NCI-H1092 treated with DMSO at 0.1 percent for 48 hours (cell line): Measurements from ENCODE around the gene IFITM5.
"Not testable (repeated sequence)": the region's sequence is repeated elsewhere in the genome, so short reads cannot be mapped to it uniquely, and the experiment has no call there.

Source experiments
- DNase-seq: peaks from one replicate; lab custom pipeline; 2025; lab: John Stamatoyannopoulos, UW

IFITM5 gene

GRCh38 chr11:299081-299891 lies at the start of gene IFITM5:
IFITM5 (minus strand) TSS chr11:299526; CDS start chr11:299490, 36 bp downstream.
- no peak for DNase-seq

GRCh38 chr11:346529-346928 lies 47.2 kb upstream of the IFITM5 start:
- DNase-seq, result no peak

GRCh38 chr11:344836-345578 lies 45.7 kb upstream of the IFITM5 start:
- no peak for DNase-seq

GRCh38 chr11:342328-342727 lies 43.0 kb upstream of the IFITM5 start:
- DNase-seq, result no peak

GRCh38 chr11:340539-341512 lies 41.5 kb upstream of the IFITM5 start:
- no peak for DNase-seq

GRCh38 chr11:339963-340362 lies 40.6 kb upstream of the IFITM5 start:
- no peak for DNase-seq

GRCh38 chr11:337711-338110 lies 38.4 kb upstream of the IFITM5 start:
- DNase-seq, result no peak

- no peak for DNase-seq
Measured at GRCh38 chr11:336659-337198, 37.4 kb upstream of the IFITM5 start.

- DNase-seq, result no peak
Measured at GRCh38 chr11:335779-336658, 36.7 kb upstream of the IFITM5 start.

GRCh38 chr11:334264-334994 lies 35.1 kb upstream of the IFITM5 start:
- no peak for DNase-seq

- not testable (repeated sequence) for DNase-seq
Measured at GRCh38 chr11:333616-334263, 34.4 kb upstream of the IFITM5 start.

GRCh38 chr11:332651-333480 lies 33.5 kb upstream of the IFITM5 start:
- DNase-seq, result no peak

- DNase-seq, result no peak
Measured at GRCh38 chr11:331358-332060, 32.2 kb upstream of the IFITM5 start.

- DNase-seq, result no peak
Measured at GRCh38 chr11:330694-331357, 31.5 kb upstream of the IFITM5 start.

- DNase-seq, result no peak
Measured at GRCh38 chr11:330307-330693, 31.0 kb upstream of the IFITM5 start.

GRCh38 chr11:329886-330253 lies 30.5 kb upstream of the IFITM5 start:
- DNase-seq, result no peak

- not testable (repeated sequence) for DNase-seq
Measured at GRCh38 chr11:328516-329100, 29.3 kb upstream of the IFITM5 start.
